ENCODE results near the gene SLC35G2. TPM values are rescaled to one million over a fixed set of nuclear protein-coding genes. Genes with fewer than 3 reads are reported as not detected.

Gene SLC35G2
- total RNA-seq, 4 donors from 2014 or later = 3.3 to 6.1 (median 5.4) TPM

- peaks cover 12 to 66% (median 16%) of the 10 kb centered on the region in 3 donors for H3K4me1 ChIP-seq
- TF ChIP-seq POLR2AphosphoS5 (IDR thresholded peaks at IDR 0.05) (peak; percentile 22), POLR2A (IDR thresholded peaks at IDR 0.05) (no peak)
- H3K9me3 ChIP-seq = no peaks in the 10 kb centered on the region
- peak overlapping the region in 3 of 4 donors; percentile 48 to 62 (median 56) for H3K27ac ChIP-seq
- H3K36me3 ChIP-seq = peaks cover 0 to 12% of the 10 kb centered on the region in 2 donors
- no peak for ATAC-seq
- no peak overlapping the region for H3K4me3 ChIP-seq
- 9% methylated on average over 1 of the region's 1 CpG; no CpG with 5 or more reads in 1 of the 2 donors for WGBS, 2 donors (ENCODE audit: low coverage in 1 of 2)
- H3K27me3 ChIP-seq = no peaks in the 10 kb centered on the region
These were observed 20.0 kb downstream of the SLC35G2 start for GRCh38 chr3:136838641-136839555.

- Histone ChIP-seq H3K4me3 (no peak overlapping the region), H3K4me1 (peaks cover 12 to 61% (median 16%) of the 10 kb centered on the region in 3 donors), H3K9me3 (no peaks in the 10 kb centered on the region), H3K27me3 (no peaks in the 10 kb centered on the region), H3K27ac (peak overlapping the region in 3 of 4 donors; percentile 48 to 62 (median 56)), H3K36me3 (peaks cover 0 to 17% of the 10 kb centered on the region in 2 donors)
- no peak for ATAC-seq
- TF ChIP-seq POLR2AphosphoS5 (IDR thresholded peaks at IDR 0.05) (no peak), POLR2A (IDR thresholded peaks at IDR 0.05) (no peak), EP300 (IDR thresholded peaks at IDR 0.05) (no peak)
- TF ChIP-seq, protein P1, sequence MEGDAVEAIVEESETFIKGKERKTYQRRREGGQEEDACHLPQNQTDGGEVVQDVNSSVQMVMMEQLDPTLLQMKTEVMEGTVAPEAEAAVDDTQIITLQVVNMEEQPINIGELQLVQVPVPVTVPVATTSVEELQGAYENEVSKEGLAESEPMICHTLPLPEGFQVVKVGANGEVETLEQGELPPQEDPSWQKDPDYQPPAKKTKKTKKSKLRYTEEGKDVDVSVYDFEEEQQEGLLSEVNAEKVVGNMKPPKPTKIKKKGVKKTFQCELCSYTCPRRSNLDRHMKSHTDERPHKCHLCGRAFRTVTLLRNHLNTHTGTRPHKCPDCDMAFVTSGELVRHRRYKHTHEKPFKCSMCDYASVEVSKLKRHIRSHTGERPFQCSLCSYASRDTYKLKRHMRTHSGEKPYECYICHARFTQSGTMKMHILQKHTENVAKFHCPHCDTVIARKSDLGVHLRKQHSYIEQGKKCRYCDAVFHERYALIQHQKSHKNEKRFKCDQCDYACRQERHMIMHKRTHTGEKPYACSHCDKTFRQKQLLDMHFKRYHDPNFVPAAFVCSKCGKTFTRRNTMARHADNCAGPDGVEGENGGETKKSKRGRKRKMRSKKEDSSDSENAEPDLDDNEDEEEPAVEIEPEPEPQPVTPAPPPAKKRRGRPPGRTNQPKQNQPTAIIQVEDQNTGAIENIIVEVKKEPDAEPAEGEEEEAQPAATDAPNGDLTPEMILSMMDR (IDR thresholded peaks at IDR 0.05) = no peak
These were observed 20.6 kb downstream of the SLC35G2 start for GRCh38 chr3:136839556-136839931.

- peaks cover 12 to 54% (median 16%) of the 10 kb centered on the region in 3 donors for H3K4me1 ChIP-seq
- no peaks in the 10 kb centered on the region for H3K27me3 ChIP-seq
- peaks cover 0 to 17% of the 10 kb centered on the region in 2 donors for H3K36me3 ChIP-seq
- TF ChIP-seq, protein P1 (IDR thresholded peaks at IDR 0.05) = no peak
- TF ChIP-seq POLR2AphosphoS5 (IDR thresholded peaks at IDR 0.05) = no peak
- TF ChIP-seq EP300 (IDR thresholded peaks at IDR 0.05) = no peak
- no peak for TF ChIP-seq POLR2A (IDR thresholded peaks at IDR 0.05)
- H3K27ac ChIP-seq = no peak overlapping the region
- WGBS, 2 donors (ENCODE audit: low coverage in 1 of 2) = 69% methylated on average over 2 of the region's 2 CpGs; no CpG with 5 or more reads in 1 of the 2 donors
- ATAC-seq = no peak
- no peak overlapping the region for H3K4me3 ChIP-seq
- H3K9me3 ChIP-seq = no peaks in the 10 kb centered on the region
These were observed 21.3 kb downstream of the SLC35G2 start for GRCh38 chr3:136840252-136840651.

DNA sequence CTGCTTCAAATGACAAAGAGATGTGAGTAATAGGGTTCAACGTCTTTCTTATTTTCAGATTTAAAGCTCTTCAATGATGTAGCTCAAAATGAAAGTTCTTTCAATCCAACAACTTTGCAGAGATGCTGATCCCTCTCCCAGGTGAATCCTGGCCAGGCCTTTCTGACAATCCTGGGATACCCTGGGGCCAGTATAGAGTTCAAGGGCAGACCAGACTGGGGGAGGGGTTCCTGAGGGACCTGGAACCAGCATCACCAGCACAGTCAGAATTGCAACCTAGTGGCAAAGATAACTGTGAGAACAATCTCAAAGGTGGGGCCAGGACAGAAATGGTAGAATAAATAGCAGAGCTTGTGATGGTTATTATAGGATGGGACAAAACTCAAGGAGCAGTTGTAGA lies 23.4 kb downstream of the SLC35G2 start:
- no peak overlapping the region for H3K4me3 ChIP-seq
- H3K36me3 ChIP-seq = peaks cover 0 to 17% of the 10 kb centered on the region in 2 donors
- 88 to 100% methylated on average over 1 of the region's 1 CpG for WGBS, 2 donors (ENCODE audit: low coverage in 1 of 2)
- H3K9me3 ChIP-seq = no peaks in the 10 kb centered on the region
- TF ChIP-seq EP300 (IDR thresholded peaks at IDR 0.05) = no peak
- no peak for TF ChIP-seq POLR2AphosphoS5 (IDR thresholded peaks at IDR 0.05)
- TF ChIP-seq, protein P1 (IDR thresholded peaks at IDR 0.05) = no peak
- TF ChIP-seq POLR2A (IDR thresholded peaks at IDR 0.05) = no peak
- no peak for ATAC-seq
- H3K27ac ChIP-seq = no peak overlapping the region
- H3K4me1 ChIP-seq = peaks cover 7 to 34% (median 9%) of the 10 kb centered on the region in 3 donors
- no peaks in the 10 kb centered on the region for H3K27me3 ChIP-seq

GRCh38 chr3:136844724-136845123 lies 25.8 kb downstream of the SLC35G2 start:
- Histone ChIP-seq H3K27ac (no peak overlapping the region), H3K36me3 (peaks cover 0 to 17% of the 10 kb centered on the region in 2 donors), H3K9me3 (no peaks in the 10 kb centered on the region), H3K27me3 (no peaks in the 10 kb centered on the region), H3K4me3 (no peak overlapping the region), H3K4me1 (peaks cover under 1 to 10% (median 1%) of the 10 kb centered on the region in 3 donors)
- TF ChIP-seq POLR2A (IDR thresholded peaks at IDR 0.05) = no peak
- TF ChIP-seq, protein P1 (IDR thresholded peaks at IDR 0.05) = no peak
- TF ChIP-seq POLR2AphosphoS5 (IDR thresholded peaks at IDR 0.05) = no peak
- no CpG with 5 or more reads among the region's 1 CpG for WGBS, 2 donors (ENCODE audit: low coverage in 1 of 2)
- no peak for ATAC-seq

All from gastroesophageal sphincter (tissue), 4 donors.